WTC11 (cell line): ENCODE data around the gene GPR137B. TPM values are rescaled to one million over a fixed set of nuclear protein-coding genes. Genes with fewer than 3 reads are reported as not detected.

Source experiments
- ATAC-seq: fragments of 200-7000 bp; cut with Tn5 transposase; 2 replicates; pipeline ENCODE4 v1.10.0; 2021; ENCODE audit warnings: mild to moderate bottlenecking, moderate library complexity
- CTCF ChIA-PET: fragments of 300-600 bp; sonication (Branson Sonifier 250); formaldehyde crosslinking; loops from one replicate; lab custom pipeline; 2021; ENCODE audit warnings: antibody characterized with exemption; lab: Charles Lee
- POLR2A ChIA-PET: fragments of 350-600 bp; sonication (Branson Sonifier 250); formaldehyde crosslinking; loops from one replicate; lab custom pipeline; 2021; ENCODE audit warnings: antibody characterized with exemption; lab: Charles Lee
- DNase-seq: peaks from one replicate; pipeline ENCODE4 v3.0.0; 2021; ENCODE audit warnings: low spot score
- H3K27ac Mint-ChIP-seq: 2 replicates; pipeline ENCODE4 v1.8.0; 2021; ENCODE audit warnings: mixed read lengths
- H3K27me3 Mint-ChIP-seq: 2 replicates; pipeline ENCODE4 v1.8.0; 2021; ENCODE audit warnings: low read depth, mild to moderate bottlenecking, moderate library complexity, mixed read lengths
- H3K36me3 Mint-ChIP-seq: 2 replicates; pipeline ENCODE4 v1.8.0; 2021; ENCODE audit warnings: mixed read lengths
- H3K4me1 Mint-ChIP-seq: 2 replicates; pipeline ENCODE4 v1.8.0; 2022; ENCODE audit warnings: mixed read lengths
- H3K4me3 Mint-ChIP-seq: 2 replicates; pipeline ENCODE4 v1.8.0; 2021; ENCODE audit warnings: mild to moderate bottlenecking, moderate library complexity, mixed read lengths
- H3K9me3 Mint-ChIP-seq: 2 replicates; pipeline ENCODE4 v1.8.0; 2021; ENCODE audit warnings: mixed read lengths
- CREB1 ChIP-seq: sonication (generic); formaldehyde crosslinking; IDR thresholded peaks from 2 replicates; pipeline ENCODE4 v1.8.0; 2023; ENCODE audit warnings: mild to moderate bottlenecking, missing genetic modification reagents
- IRF2 ChIP-seq: sonication (generic); formaldehyde crosslinking; IDR thresholded peaks from 2 replicates; pipeline ENCODE4 v1.8.0; 2022; ENCODE audit warnings: low read depth, missing genetic modification reagents, borderline replicate concordance
- NFE2L1 ChIP-seq: sonication (generic); formaldehyde crosslinking; IDR thresholded peaks from 2 replicates; pipeline ENCODE4 v1.8.1; 2023; ENCODE audit warnings: missing genetic modification reagents
- PRRX2 ChIP-seq: fragments of 250-450 bp; sonication (Bioruptor Pico); IDR thresholded peaks from 2 replicates; pipeline ENCODE4 v1.8.0; 2021; ENCODE audit warnings: mild to moderate bottlenecking
- TEAD1 ChIP-seq: sonication (generic); formaldehyde crosslinking; IDR thresholded peaks from 2 replicates; pipeline ENCODE4 v1.8.0; 2022; ENCODE audit warnings: mild to moderate bottlenecking, missing genetic modification reagents
- TP53 ChIP-seq: sonication (generic); formaldehyde crosslinking; IDR thresholded peaks from 2 replicates; pipeline ENCODE4 v1.8.1; 2023; ENCODE audit warnings: mild to moderate bottlenecking, missing genetic modification reagents
- ZNF121 ChIP-seq: sonication (generic); formaldehyde crosslinking; IDR thresholded peaks from 2 replicates; pipeline ENCODE4 v1.8.0; 2023; ENCODE audit warnings: missing genetic modification reagents
- ZNF219 ChIP-seq: sonication (generic); formaldehyde crosslinking; IDR thresholded peaks from 2 replicates; pipeline ENCODE4 v1.8.0; 2023; ENCODE audit warnings: missing genetic modification reagents, mild to moderate bottlenecking, borderline replicate concordance
- ZNF671 ChIP-seq: fragments of 250-450 bp; sonication (Bioruptor Pico); IDR thresholded peaks from 2 replicates; pipeline ENCODE4 v1.8.0; 2021; ENCODE audit warnings: mild to moderate bottlenecking
- total RNA-seq: library from RNA; stranded (reverse); gene quantifications from 3 replicates; pipeline ENCODE4 v1.2.3, GENCODE V29; 2021
- TF ChIP-seq, protein P1 (sequence below): sonication (generic); formaldehyde crosslinking; IDR thresholded peaks from 2 replicates; pipeline ENCODE4 v1.8.0; 2023; ENCODE audit warnings: missing genetic modification reagents
- TF ChIP-seq, protein P2 (sequence below): sonication (generic); formaldehyde crosslinking; IDR thresholded peaks from 2 replicates; pipeline ENCODE4 v1.8.1; 2022; ENCODE audit warnings: mild to moderate bottlenecking, missing genetic modification reagents, moderate library complexity, borderline replicate concordance
- TF ChIP-seq, protein P3 (sequence below): sonication (generic); formaldehyde crosslinking; IDR thresholded peaks from 2 replicates; pipeline ENCODE4 v1.8.1; 2022; ENCODE audit warnings: mild to moderate bottlenecking, moderate library complexity, missing genetic modification reagents
- TF ChIP-seq, protein P4 (sequence below): fragments of 250-450 bp; sonication (Bioruptor Pico); IDR thresholded peaks from 2 replicates; pipeline ENCODE4 v1.9.0; 2021; ENCODE audit warnings: mild to moderate bottlenecking
- TF ChIP-seq, protein P5 (sequence below): fragments of 250-450 bp; sonication (Bioruptor Pico); conservative IDR thresholded peaks from 2 replicates; pipeline ENCODE4 v1.9.0; 2021; ENCODE audit warnings: mild to moderate bottlenecking
- TF ChIP-seq, protein P6 (sequence below): sonication (generic); formaldehyde crosslinking; IDR thresholded peaks from 2 replicates; pipeline ENCODE4 v1.8.1; 2023; ENCODE audit warnings: mild to moderate bottlenecking, missing genetic modification reagents
- TF ChIP-seq, protein P7 (sequence below): sonication (generic); formaldehyde crosslinking; IDR thresholded peaks from 2 replicates; pipeline ENCODE4 v1.8.0; 2022; ENCODE audit warnings: mild to moderate bottlenecking, missing genetic modification reagents
- TF ChIP-seq, protein P8 (sequence below): sonication (generic); formaldehyde crosslinking; IDR thresholded peaks from 2 replicates; pipeline ENCODE4 v1.8.1; 2022; ENCODE audit warnings: missing genetic modification reagents, borderline replicate concordance
- TF ChIP-seq, protein P9 (sequence below): fragments of 250-450 bp; sonication (Bioruptor Pico); IDR thresholded peaks from 2 replicates; pipeline ENCODE4 v1.9.0; 2021; ENCODE audit warnings: moderate library complexity, mild to moderate bottlenecking, inconsistent platforms, borderline replicate concordance
- TF ChIP-seq, protein P10 (sequence below): sonication (generic); formaldehyde crosslinking; IDR thresholded peaks from 2 replicates; pipeline ENCODE4 v1.8.1; 2023; ENCODE audit warnings: mild to moderate bottlenecking, missing genetic modification reagents, moderate library complexity
- TF ChIP-seq, protein P11 (sequence below): sonication (generic); formaldehyde crosslinking; IDR thresholded peaks from 2 replicates; pipeline ENCODE4 v1.8.1; 2023; ENCODE audit warnings: mild to moderate bottlenecking, missing genetic modification reagents, moderate library complexity

Gene GPR137B
- total RNA-seq, 1 experiment from 2014 or later, result 6.3 TPM

DNA sequence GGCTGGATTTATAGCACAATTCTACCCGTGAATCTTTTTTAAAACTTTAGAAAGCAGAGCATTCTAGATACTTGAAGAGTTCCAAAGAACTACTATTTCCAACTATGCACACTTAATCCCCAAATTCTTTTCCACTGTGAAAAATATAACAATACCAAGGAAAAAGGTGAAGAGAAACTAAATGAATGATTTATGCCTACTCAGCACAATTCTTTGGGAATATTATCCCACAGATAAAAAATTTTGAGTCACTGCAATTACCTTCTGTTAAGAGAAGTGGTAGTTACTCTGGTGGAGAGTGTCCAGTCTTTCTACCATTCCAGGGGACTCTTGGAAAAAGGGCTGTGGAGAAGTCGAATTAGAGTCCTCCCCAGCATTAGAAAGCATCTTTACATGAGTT is 100.2 kb downstream of the GPR137B start:
- Mint-ChIP-seq H3K36me3 (no peaks in the 10 kb centered on the region), H3K4me1 (0 out of 2 replicates have a peak, but pooled peaks cover 2% of the 10 kb centered on the region), H3K9me3 (no peaks in the 10 kb centered on the region), H3K27ac (no peak overlapping the region), H3K4me3 (no peak overlapping the region), H3K27me3 (no peaks in the 10 kb centered on the region)
- ChIA-PET CTCF (no interaction called here), POLR2A (no interaction called here)
- TF ChIP-seq, protein P1, sequence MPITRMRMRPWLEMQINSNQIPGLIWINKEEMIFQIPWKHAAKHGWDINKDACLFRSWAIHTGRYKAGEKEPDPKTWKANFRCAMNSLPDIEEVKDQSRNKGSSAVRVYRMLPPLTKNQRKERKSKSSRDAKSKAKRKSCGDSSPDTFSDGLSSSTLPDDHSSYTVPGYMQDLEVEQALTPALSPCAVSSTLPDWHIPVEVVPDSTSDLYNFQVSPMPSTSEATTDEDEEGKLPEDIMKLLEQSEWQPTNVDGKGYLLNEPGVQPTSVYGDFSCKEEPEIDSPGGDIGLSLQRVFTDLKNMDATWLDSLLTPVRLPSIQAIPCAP (CRISPR knock-in tag), result no peak
- TF ChIP-seq, protein P2, sequence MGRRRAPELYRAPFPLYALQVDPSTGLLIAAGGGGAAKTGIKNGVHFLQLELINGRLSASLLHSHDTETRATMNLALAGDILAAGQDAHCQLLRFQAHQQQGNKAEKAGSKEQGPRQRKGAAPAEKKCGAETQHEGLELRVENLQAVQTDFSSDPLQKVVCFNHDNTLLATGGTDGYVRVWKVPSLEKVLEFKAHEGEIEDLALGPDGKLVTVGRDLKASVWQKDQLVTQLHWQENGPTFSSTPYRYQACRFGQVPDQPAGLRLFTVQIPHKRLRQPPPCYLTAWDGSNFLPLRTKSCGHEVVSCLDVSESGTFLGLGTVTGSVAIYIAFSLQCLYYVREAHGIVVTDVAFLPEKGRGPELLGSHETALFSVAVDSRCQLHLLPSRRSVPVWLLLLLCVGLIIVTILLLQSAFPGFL, result no peak
- TF ChIP-seq, protein P3, sequence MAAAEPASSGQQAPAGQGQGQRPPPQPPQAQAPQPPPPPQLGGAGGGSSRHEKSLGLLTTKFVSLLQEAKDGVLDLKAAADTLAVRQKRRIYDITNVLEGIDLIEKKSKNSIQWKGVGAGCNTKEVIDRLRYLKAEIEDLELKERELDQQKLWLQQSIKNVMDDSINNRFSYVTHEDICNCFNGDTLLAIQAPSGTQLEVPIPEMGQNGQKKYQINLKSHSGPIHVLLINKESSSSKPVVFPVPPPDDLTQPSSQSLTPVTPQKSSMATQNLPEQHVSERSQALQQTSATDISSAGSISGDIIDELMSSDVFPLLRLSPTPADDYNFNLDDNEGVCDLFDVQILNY (CRISPR knock-in tag), result no peak
- TF ChIP-seq IRF2 (CRISPR knock-in tag) (no peak), TP53 (CRISPR knock-in tag) (no peak), PRRX2 (CRISPR knock-in tag) (no peak), TEAD1 (CRISPR knock-in tag) (no peak), NFE2L1 (CRISPR knock-in tag) (no peak)
- TF ChIP-seq, protein P4, sequence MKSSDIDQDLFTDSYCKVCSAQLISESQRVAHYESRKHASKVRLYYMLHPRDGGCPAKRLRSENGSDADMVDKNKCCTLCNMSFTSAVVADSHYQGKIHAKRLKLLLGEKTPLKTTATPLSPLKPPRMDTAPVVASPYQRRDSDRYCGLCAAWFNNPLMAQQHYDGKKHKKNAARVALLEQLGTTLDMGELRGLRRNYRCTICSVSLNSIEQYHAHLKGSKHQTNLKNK (CRISPR knock-in tag), result no peak
- TF ChIP-seq, protein P5, sequence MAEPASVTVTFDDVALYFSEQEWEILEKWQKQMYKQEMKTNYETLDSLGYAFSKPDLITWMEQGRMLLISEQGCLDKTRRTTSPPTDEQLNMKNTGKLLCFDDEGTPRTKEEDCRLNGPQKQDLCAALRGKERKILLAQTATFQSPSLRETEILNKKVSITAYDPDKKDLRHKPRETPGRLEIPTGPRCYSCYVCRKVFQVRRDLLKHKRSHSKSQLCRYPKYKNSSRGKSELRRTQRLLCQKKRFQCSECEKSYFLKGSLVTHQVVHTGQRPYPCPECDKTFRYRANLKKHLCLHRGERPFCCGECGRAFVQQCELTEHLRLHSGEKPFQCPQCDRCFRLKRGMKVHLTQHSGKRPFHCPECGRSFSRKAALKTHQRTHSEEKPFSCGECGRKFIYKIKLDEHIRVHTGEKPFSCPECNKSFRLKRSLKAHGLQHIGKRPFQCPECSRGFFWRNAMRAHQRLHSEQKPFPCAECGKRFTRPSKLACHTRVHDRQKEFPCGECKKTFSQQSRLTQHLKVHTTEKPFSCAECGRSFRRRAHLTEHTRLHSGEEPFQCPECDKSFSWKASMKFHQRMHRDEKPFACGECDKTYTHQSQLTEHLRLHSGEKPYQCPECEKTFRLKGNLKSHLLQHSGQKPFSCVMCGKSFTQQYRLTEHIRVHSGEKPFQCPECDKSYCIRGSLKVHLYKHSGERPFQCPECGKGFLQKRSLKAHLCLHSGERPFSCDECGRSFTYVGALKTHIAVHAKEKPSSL (CRISPR knock-in tag), result no peak
- TF ChIP-seq, protein P6, sequence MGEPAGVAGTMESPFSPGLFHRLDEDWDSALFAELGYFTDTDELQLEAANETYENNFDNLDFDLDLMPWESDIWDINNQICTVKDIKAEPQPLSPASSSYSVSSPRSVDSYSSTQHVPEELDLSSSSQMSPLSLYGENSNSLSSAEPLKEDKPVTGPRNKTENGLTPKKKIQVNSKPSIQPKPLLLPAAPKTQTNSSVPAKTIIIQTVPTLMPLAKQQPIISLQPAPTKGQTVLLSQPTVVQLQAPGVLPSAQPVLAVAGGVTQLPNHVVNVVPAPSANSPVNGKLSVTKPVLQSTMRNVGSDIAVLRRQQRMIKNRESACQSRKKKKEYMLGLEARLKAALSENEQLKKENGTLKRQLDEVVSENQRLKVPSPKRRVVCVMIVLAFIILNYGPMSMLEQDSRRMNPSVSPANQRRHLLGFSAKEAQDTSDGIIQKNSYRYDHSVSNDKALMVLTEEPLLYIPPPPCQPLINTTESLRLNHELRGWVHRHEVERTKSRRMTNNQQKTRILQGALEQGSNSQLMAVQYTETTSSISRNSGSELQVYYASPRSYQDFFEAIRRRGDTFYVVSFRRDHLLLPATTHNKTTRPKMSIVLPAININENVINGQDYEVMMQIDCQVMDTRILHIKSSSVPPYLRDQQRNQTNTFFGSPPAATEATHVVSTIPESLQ, result no peak
- TF ChIP-seq, protein P7, sequence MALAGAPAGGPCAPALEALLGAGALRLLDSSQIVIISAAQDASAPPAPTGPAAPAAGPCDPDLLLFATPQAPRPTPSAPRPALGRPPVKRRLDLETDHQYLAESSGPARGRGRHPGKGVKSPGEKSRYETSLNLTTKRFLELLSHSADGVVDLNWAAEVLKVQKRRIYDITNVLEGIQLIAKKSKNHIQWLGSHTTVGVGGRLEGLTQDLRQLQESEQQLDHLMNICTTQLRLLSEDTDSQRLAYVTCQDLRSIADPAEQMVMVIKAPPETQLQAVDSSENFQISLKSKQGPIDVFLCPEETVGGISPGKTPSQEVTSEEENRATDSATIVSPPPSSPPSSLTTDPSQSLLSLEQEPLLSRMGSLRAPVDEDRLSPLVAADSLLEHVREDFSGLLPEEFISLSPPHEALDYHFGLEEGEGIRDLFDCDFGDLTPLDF, result no peak
- TF ChIP-seq, protein P8, sequence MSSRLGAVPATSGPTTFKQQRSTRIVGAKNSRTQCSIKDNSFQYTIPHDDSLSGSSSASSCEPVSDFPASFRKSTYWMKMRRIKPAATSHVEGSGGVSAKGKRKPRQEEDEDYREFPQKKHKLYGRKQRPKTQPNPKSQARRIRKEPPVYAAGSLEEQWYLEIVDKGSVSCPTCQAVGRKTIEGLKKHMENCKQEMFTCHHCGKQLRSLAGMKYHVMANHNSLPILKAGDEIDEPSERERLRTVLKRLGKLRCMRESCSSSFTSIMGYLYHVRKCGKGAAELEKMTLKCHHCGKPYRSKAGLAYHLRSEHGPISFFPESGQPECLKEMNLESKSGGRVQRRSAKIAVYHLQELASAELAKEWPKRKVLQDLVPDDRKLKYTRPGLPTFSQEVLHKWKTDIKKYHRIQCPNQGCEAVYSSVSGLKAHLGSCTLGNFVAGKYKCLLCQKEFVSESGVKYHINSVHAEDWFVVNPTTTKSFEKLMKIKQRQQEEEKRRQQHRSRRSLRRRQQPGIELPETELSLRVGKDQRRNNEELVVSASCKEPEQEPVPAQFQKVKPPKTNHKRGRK (CRISPR knock-in tag), result no peak
- DNase-seq (no peak), ATAC-seq (no peak)

DNA sequence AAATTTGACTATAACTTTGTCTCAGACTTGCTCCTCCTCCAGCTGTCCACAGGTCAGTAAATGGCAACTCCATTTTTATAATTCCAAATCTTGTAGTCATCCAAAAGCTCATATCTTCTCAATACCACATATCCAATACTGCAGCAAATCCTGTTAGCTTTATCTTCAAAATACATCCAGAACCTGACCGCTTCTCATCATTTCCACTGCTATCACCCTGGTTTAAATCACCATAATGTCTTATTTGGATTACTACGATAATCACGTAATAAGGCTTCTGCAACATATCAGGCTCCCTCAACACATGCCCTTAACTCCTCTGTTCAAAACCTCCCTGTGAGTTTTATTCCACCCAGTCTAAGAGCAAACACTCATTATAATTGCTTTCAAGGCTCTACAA is 104.9 kb downstream of the GPR137B start:
- H3K9me3 Mint-ChIP-seq, result no peaks in the 10 kb centered on the region
- POLR2A ChIA-PET, result no interaction called here
- ATAC-seq, result no peak
- no peaks in the 10 kb centered on the region for H3K36me3 Mint-ChIP-seq
- CTCF ChIA-PET, result no interaction called here
- H3K4me1 Mint-ChIP-seq, result 0 out of 2 replicates have a peak, but pooled peaks cover 2% of the 10 kb centered on the region
- H3K27ac Mint-ChIP-seq, result no peak overlapping the region
- no peak overlapping the region for H3K4me3 Mint-ChIP-seq
- no peak for DNase-seq
- no peaks in the 10 kb centered on the region for H3K27me3 Mint-ChIP-seq
- TF ChIP-seq ZNF671 (CRISPR knock-in tag) (no peak), CREB1 (CRISPR knock-in tag) (no peak), ZNF121 (CRISPR knock-in tag) (no peak), ZNF219 (CRISPR knock-in tag) (no peak)
- TF ChIP-seq, protein P9, sequence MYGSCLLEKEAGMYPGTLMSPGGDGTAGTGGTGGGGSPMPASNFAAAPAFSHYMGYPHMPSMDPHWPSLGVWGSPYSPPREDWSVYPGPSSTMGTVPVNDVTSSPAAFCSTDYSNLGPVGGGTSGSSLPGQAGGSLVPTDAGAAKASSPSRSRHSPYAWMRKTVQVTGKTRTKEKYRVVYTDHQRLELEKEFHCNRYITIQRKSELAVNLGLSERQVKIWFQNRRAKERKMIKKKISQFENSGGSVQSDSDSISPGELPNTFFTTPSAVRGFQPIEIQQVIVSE (CRISPR knock-in tag), result no peak
- TF ChIP-seq, protein P10, sequence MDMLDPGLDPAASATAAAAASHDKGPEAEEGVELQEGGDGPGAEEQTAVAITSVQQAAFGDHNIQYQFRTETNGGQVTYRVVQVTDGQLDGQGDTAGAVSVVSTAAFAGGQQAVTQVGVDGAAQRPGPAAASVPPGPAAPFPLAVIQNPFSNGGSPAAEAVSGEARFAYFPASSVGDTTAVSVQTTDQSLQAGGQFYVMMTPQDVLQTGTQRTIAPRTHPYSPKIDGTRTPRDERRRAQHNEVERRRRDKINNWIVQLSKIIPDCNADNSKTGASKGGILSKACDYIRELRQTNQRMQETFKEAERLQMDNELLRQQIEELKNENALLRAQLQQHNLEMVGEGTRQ, result no peak
- TF ChIP-seq, protein P11, sequence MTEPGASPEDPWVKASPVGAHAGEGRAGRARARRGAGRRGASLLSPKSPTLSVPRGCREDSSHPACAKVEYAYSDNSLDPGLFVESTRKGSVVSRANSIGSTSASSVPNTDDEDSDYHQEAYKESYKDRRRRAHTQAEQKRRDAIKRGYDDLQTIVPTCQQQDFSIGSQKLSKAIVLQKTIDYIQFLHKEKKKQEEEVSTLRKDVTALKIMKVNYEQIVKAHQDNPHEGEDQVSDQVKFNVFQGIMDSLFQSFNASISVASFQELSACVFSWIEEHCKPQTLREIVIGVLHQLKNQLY (CRISPR knock-in tag), result no peak
- TF ChIP-seq, protein P5 (CRISPR knock-in tag), result no peak
